Left kidney (tissue), 8 donors: ENCODE results near the gene ZNF714. TPM values are rescaled to one million over a fixed set of nuclear protein-coding genes. Genes with fewer than 3 reads are reported as not detected.
A peak's percentile ranks its signal among the peaks of the same experiment; 100 is the strongest.

ENCODE experiments used
- DNase-seq: peaks from one replicate; pipeline ENCODE4 v3.0.0-alpha.2; 2013
- long read RNA-seq, 8 donors: transcript quantifications; one replicate each; lab custom pipeline, GENCODE V29; 2026
- polyA plus RNA-seq: library from polyadenylated mRNA; unstranded; fragments of 120-200 nt; gene quantifications from one replicate; pipeline ENCODE4 v1.2.1, GENCODE V29; 2013; ENCODE audit not compliant: insufficient read length

The ZNF714 gene
- 29.9 TPM for polyA plus RNA-seq
- long read RNA-seq, donor 1, full-length matches to known transcripts = 2 of 7 reads
- long read RNA-seq, donor 1, partial matches to known transcripts = 5 of 7 reads
- long read RNA-seq, donor 1, other reads (novel, unspliced or antisense) = 0 of 7 reads
- long read RNA-seq, donor 2 = 0 reads
- long read RNA-seq, donor 3, full-length matches to known transcripts = 2 of 2 reads
- long read RNA-seq, donor 3, partial matches to known transcripts = 0 of 2 reads
- long read RNA-seq, donor 3, other reads (novel, unspliced or antisense) = 0 of 2 reads
- long read RNA-seq, donor 4 = 0 reads
- long read RNA-seq, donor 5 = 0 reads
- long read RNA-seq, donor 6, full-length matches to known transcripts = 5 of 5 reads
- long read RNA-seq, donor 6, partial matches to known transcripts = 0 of 5 reads
- long read RNA-seq, donor 6, other reads (novel, unspliced or antisense) = 0 of 5 reads
- long read RNA-seq, donor 7, full-length matches to known transcripts = 2 of 2 reads
- long read RNA-seq, donor 7, partial matches to known transcripts = 0 of 2 reads
- long read RNA-seq, donor 7, other reads (novel, unspliced or antisense) = 0 of 2 reads
- long read RNA-seq, donor 8, partial matches to known transcripts = 0 of 3 reads
- long read RNA-seq, donor 8, other reads (novel, unspliced or antisense) = 0 of 3 reads

GRCh38 chr19:21082011-21082975 lies at the start of gene ZNF714:
Gene ZNF714, plus strand, starts transcription at chr19:21082203. Its CDS starts 16,066 bp downstream, at chr19:21098269.
- peak; percentile 95 for DNase-seq

- DNase-seq = no peak
Observed at GRCh38 chr19:21045028-21045427, 37.0 kb upstream of the ZNF714 start.

GRCh38 chr19:21046489-21046888 lies 35.5 kb upstream of the ZNF714 start:
- DNase-seq = no peak

- DNase-seq = no peak
Observed at GRCh38 chr19:21047716-21048115, 34.3 kb upstream of the ZNF714 start.

GRCh38 chr19:21052902-21053301 lies 29.1 kb upstream of the ZNF714 start:
- DNase-seq = no peak

- DNase-seq = no peak
Observed at GRCh38 chr19:21065336-21065735, 16.7 kb upstream of the ZNF714 start.

GRCh38 chr19:21084343-21084742 lies 2.3 kb downstream of the ZNF714 start:
- DNase-seq = no peak

GRCh38 chr19:21087871-21088270 lies 5.9 kb downstream of the ZNF714 start:
- DNase-seq = no peak

- no peak for DNase-seq
Observed at GRCh38 chr19:21092109-21092508, 10.1 kb downstream of the ZNF714 start.

- DNase-seq = no peak
Observed at GRCh38 chr19:21094347-21095025, 12.5 kb downstream of the ZNF714 start.

- DNase-seq = no peak
Observed at GRCh38 chr19:21098291-21098690, 16.3 kb downstream of the ZNF714 start.

- no peak for DNase-seq
Observed at GRCh38 chr19:21101521-21102242, 19.7 kb downstream of the ZNF714 start.

- no peak for DNase-seq
Observed at GRCh38 chr19:21109116-21109515, 27.1 kb downstream of the ZNF714 start.

- no peak for DNase-seq
Observed at GRCh38 chr19:21110183-21110582, 28.2 kb downstream of the ZNF714 start.

GRCh38 chr19:21115430-21115829 lies 33.4 kb downstream of the ZNF714 start:
- DNase-seq = no peak

- no peak for DNase-seq
Observed at GRCh38 chr19:21117041-21117907, 35.3 kb downstream of the ZNF714 start.

GRCh38 chr19:21126078-21126477 lies 44.1 kb downstream of the ZNF714 start:
- DNase-seq = no peak

GRCh38 chr19:21127001-21127400 lies 45.0 kb downstream of the ZNF714 start:
- no peak for DNase-seq

- DNase-seq = no peak
Observed at GRCh38 chr19:21127898-21128297, 45.9 kb downstream of the ZNF714 start.
